ENCODE results near the gene CDH23.

GRCh38 chr10:71816936-71817618 lies 420.4 kb downstream of the CDH23 start:
- TF ChIP-seq POLR2AphosphoS5 (IDR thresholded peaks at IDR 0.05; ENCODE audit: insufficient read depth in 1 of 2, low read depth in 1 of 2) (no peak), POLR2A (IDR thresholded peaks at IDR 0.05) (no peak)

Measured in vagina (tissue), 2 donors.